NCI-H82 (cell line): ENCODE results near the gene EWSR1.
"Not testable (repeated sequence)": the region's sequence is repeated elsewhere in the genome, so short reads cannot be mapped to it uniquely, and the experiment has no call there.

ENCODE experiments used
- DNase-seq: peaks from one replicate; lab custom pipeline; 2025; lab: John Stamatoyannopoulos, UW

Gene EWSR1

DNA sequence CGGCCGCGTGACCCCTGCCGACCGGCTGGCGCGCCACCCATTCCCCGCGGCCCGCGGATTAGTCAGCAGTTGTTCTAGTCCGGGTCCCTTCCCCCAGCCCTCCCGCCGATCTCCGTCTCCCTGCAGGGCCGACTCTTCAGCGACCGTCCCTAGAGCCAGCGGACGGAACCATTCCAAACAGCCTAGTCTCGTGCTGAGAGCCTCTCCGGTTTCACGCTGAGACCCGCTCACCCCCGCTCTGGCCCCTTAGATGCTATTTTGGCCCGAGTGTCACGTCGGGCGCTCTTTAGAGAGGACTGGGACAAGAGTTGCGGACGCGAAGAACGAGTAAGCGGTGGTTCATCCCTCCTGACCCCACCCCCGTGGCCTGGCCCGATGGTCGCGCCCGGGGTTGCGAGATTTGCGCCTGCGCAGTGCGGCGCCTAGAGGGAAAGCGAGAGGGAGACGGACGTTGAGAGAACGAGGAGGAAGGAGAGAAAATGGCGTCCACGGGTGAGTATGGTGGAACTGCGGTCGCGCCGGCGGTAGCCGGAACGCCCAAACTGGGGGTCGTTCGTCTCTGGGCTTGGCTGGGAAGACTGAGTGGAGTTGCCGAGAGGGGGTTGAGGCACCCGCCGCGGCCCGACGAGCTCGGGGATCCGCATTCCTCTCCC, at the start of gene EWSR1, which contains the start of gene RHBDD3:
Gene EWSR1, plus strand, starts transcription at position 411 of the 653 bp plus-strand sequence. Its CDS starts 69 bp downstream, at position 480.
Gene RHBDD3, minus strand, starts transcription at position 124 of the 653 bp plus-strand sequence. CDS start 2,355 bp downstream, outside the sequence.
- peak; percentile 98 for DNase-seq

DNA sequence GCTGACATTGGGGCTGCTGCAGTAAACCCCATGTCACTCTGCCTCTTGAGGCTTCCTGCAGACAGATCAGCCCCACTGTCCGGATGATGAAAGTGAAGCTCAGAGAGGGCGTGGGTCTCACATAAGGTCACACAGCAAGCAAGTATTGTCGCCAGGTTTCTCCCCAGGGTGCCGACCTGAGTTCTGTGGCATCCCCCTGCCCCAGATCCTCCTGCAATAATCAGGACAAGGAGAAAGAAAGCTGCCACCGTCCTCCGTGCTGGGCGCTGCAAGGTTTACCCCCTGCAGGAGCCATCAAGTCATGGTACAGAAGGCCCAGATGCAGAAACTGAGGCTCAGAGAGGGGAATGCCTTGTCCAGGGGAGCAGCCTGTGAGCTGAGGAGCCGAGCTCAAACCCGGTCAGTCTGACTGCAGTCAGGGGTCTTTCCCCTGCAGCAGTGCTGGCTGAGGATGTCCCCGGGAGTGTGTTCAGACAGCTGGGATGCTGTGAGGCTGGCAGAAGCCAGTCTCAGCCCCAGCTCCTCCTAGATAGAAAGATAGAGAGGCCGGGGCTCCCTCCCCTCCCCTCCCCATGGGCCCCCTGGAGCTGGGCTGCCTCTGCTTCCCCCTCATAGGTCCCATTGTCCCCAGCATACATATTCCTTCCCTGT, 49.2 kb upstream of the EWSR1 start:
- DNase-seq: no peak

DNA sequence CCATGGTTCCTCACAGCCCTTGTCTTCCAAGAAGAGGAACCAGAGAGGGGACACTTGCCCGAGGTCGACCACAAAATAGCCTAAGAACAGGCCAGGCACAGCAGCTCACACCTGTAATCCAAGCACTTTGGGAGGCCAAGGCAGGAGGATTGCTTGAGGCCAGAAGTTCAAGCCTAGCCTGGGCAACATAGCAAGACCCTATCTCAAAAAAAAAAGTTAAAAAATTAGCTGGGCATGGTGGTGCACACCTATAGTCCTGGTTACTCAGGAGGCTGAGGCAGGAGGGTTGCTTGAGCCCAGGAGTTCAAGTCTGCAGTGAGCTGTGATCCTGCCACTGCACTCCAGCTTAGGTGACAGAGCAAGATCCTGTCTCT, 48.7 kb upstream of the EWSR1 start:
- not testable (repeated sequence) for DNase-seq

DNA sequence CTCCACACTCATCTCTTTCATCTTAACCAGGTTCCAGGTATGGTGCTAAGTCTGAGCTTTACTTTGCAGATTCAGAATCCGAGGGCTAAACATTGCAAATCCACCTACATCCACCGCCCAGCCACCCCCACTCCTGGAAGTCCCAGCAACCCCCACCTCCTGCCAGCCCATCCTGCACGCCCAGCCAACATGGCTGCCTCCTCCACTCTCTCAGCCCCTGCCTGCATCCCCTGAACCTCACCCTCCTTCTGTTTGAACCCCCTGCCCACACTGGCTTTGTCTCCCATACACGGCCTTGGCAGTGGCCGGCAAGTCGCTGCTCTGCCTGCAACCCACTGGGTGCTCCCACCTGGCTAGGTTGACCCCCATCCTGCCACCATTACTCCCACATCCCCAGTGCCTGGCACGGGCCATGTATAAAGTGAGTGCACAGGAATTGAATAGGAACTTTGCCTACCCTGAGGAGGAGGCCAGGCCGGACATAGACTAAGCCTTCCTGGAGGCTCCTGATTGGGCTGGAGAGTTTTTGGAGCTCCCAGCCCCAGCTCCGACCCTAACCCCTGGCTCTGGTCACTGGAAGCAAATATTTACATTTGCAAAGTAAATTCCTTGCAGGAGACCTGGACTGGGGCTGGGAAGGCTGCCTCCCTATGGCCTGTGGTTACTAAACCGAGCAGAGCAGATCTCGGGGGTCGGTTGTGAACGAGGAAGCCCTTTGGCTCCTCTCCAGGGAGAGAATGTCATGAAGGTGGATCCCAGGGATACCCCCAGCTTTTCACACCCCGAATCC, 48.0 kb upstream of the EWSR1 start:
- no peak for DNase-seq

- no peak for DNase-seq
Observed at GRCh38 chr22:29224121-29224858, 43.8 kb upstream of the EWSR1 start.

DNA sequence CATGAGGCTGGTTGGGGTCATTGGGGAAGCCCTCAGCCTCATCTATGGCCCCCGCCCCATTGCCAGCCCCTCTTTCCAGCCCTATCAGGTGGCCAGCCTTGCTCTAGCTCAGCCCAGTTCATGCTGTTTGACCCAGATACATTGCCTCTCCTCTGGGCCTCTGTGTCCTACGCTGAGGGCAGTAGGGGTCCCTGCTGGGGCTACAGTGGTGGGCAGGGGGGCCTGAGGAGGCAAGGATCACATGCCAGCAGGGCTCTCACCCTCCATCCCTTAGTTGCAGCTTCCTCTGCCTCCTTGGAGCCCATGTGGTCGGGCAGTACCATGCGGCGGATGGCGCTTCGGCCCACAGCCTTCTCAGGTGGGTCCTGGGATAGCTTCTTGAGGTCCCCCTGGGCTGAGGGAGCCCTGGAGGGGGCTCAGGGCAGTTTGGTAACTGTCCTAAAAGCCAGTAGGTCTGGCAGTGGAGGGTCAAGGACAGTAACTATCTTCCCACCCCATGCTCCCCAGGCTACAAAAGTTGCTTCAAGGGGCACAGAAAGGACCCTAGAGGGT, 43.1 kb upstream of the EWSR1 start:
- DNase-seq: no peak

DNA sequence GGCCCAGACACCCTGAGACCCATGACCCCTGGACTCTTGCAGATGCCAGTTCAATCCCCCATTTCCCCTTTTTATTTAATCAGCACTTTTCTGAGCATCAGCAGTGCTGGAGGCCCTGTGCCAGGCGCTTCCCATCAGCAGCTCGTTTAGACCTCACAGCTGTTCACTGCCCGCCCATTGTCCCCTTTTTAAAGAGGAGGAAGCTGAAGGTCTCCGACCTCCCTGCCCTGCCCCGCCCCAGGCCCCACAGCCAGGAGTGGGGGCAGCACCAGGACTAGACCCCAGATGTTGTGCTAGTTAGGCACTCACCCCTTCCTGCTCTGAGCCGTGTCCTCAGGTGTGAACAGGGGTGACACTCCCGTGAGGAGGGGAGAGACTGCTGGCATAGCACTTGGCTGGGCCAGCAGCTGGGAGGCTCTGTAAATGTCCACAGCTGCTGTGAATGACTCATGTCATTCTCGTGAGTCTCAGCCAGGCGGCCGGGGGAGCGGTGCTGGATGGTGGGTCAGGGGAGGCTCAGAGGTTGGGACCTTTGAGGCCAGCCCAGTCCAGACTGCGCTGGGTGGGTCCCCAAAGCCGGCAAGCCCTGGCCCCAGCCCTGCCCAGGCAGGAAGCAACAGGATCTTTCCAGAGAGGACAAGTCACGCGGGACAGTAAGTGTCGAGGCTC, 42.5 kb upstream of the EWSR1 start:
- no peak for DNase-seq

DNA sequence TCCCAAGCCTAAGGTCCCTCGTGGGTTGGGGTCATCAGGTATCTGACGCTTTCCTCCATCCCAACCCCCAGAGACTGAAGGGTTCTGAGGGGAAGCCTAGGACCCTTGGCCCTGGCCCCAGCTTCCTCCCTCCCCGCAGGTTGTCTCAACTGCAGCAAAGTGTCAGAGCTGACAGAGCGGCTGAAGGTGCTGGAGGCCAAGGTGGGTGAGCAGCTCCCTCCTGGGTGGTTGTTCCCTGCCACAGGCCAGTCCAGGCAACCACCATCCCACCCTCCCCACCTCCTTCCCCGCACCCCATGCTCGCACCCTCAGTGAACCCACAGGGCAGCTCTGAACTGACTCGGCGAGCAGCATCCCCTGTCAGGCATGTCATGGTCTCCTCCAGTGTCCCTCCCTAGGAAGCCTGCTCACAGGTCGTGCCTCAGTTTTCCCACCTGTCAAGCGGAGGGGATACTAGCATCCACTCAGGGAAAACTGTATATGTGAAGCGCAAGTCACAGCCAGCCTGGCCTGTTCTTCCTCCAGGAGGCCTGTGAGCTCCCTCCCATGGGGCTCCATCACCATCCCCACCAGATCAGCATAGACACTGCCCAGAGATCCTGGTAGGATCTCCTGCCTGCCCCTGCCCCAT, 41.6 kb upstream of the EWSR1 start:
- no peak for DNase-seq

GRCh38 chr22:29230972-29231875, 36.8 kb upstream of the EWSR1 start:
- DNase-seq: no peak

- DNase-seq: no peak
Observed at GRCh38 chr22:29231971-29232959, 35.8 kb upstream of the EWSR1 start.

GRCh38 chr22:29233277-29233877, 34.7 kb upstream of the EWSR1 start:
- DNase-seq: no peak

GRCh38 chr22:29240481-29240880, 27.6 kb upstream of the EWSR1 start:
- DNase-seq: not testable (repeated sequence)

GRCh38 chr22:29243874-29244446, 24.1 kb upstream of the EWSR1 start:
- no peak for DNase-seq

DNA sequence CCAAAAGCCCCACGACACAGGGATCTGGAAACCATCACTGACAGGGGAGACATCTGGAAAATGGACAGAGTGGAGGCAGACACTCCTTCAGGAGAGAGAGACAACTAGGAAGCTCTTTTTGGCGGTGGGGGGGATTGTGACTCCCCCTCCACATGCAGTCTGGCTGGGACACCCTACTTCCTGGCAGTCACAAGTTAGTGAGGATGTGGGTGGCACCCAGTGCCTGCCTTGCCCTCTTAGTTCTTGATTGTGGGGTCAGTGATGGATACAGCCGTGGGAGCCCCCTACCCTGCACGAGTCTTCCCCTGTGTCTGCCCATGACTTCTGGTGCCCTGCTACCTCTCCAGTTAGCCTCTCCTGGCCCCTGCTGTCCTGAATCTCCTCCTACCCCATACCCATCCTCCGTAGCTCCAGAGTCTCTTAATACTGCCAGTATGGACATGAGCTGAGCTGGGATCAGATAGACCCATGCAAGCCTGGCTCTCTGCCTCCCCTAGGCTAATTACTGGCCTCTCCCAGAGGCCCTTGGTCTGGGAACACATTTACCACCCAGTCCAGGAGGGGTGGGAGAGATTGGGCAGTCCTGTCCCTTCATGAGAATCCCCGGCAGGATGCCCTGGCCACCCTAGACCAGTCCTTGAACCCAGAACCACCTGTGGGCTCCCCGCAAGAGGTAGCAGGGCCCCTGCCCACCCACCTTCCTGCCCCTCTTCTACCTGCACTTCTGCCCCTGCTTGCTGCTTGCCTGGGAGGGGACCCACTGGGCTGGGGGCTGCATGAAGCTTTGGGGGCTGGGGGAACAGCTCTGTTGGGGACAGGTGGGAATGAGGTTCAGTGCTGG, 23.1 kb upstream of the EWSR1 start:
- no peak for DNase-seq

DNA sequence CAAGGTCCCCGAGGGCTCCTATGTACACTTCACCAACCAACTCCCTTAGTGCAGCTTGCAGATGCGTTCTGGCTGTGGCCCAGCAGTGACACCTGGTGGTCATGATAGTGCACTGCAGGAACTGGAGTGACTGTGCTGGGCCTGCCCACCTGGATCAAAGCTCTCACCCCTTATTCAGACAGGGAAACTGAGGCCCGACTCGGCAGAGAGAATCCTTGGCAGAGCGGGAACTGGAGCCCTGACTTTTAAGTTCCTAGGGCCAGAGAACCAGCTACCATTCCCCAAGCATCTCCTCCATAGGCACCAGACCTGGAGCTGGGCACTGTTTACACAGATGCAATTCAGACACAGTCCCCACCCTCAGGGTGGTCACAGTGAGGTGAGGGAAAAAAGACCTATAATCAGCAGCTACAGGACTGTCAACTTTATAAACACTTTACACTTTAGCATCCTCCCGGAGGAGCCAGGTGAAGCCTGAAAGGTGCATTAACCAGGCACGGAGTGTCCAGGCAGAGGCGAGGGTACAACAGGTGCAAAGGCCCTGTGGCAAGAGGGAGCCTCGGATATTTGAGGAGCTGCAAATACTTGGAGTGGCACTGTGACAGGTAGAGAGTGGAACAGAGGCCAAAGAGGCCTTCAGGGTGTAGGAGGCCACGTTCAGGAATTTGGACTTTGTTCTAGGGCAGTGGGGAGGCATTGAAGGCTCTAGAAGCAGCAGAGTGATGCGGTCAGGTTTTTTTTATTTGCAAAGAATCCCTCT, 22.3 kb upstream of the EWSR1 start:
- peak; percentile 69 for DNase-seq

- not testable (repeated sequence) for DNase-seq
Observed at GRCh38 chr22:29247891-29248290, 20.2 kb upstream of the EWSR1 start.
